GM21576 (cell line): ENCODE results near the gene GAA.

Experiments
- ATAC-seq: cut with Tn5 transposase; IDR thresholded peaks from one replicate; pipeline ENCODE4 v1.9.1; 2021; ENCODE audit warnings: mild to moderate bottlenecking, moderate library complexity; ENCODE audit not compliant: unreplicated experiment

Gene GAA

GRCh38 chr17:80115159-80115558 is 13.8 kb downstream of the GAA start:
- ATAC-seq, result no peak

DNA sequence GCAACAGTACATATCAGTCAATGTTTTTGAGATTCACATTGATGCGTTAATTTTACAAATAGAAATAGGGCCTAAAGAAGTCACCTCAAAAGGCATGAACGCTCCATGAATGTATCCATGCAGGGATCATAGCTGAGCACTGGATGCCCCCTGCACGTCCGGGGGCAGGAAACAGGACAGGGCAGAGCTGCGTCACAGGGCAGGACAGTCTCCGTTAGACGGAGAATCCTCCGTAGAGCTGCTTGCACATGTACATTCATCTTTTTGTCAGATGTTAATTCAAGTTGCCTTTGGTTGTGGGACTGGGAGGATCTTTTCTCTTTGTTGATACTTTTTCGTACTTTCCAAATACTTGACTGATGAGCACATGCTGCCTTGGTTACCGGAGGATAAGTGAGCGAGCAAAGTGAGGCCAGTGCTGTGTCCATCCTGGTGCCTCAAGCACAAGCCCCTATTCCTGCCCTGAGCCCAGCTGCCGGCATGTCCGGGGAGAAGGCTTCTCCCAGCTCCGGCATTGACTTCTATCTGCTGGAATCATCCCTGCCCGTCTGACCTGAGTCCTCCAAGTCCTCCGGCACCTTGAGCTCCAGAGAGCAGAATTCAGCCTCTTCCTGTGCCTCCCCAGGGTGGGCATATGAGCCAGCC is 15.0 kb downstream of the GAA start:
- no peak for ATAC-seq

- ATAC-seq, result no peak
Measured at GRCh38 chr17:80116921-80117380, 15.6 kb downstream of the GAA start.

DNA sequence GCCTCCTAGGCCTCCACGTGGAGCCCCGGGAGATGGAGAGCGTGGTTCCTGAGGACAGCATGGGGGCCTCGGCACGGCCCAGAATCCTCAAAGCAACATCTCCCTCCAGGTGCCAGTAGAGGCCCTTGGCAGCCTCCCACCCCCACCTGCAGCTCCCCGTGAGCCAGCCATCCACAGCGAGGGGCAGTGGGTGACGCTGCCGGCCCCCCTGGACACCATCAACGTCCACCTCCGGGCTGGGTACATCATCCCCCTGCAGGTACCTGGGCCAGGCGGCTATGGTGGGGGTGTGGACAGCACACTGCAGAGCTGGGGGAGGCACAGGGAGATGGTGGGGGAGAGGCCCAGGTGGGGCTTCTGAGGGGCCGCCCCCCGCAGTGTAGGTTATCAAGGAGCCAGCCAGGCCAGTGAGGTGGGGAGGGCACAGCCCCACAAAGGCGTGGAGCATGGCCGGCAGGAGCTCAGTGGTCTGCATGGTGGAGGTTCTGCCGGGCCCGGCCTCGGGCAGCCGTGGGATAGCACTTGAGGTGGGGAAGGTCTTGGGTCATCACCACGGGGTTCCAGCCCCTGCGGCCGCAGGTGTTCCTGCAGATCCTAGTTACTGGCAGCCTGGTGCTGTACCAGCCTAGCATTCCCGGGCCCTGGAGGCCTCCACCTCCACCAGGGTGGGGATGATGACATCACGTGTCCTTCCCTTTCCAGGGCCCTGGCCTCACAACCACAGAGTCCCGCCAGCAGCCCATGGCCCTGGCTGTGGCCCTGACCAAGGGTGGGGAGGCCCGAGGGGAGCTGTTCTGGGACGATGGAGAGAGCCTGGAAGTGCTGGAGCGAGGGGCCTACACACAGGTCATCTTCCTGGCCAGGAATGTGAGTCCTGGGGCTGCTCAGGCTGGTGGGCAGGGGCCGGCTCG is 16.4 kb downstream of the GAA start:
- ATAC-seq, result no peak

- ATAC-seq, result no peak
Measured at GRCh38 chr17:80118601-80119270, 17.4 kb downstream of the GAA start.

- no peak for ATAC-seq
Measured at GRCh38 chr17:80119271-80119791, 17.9 kb downstream of the GAA start.

DNA sequence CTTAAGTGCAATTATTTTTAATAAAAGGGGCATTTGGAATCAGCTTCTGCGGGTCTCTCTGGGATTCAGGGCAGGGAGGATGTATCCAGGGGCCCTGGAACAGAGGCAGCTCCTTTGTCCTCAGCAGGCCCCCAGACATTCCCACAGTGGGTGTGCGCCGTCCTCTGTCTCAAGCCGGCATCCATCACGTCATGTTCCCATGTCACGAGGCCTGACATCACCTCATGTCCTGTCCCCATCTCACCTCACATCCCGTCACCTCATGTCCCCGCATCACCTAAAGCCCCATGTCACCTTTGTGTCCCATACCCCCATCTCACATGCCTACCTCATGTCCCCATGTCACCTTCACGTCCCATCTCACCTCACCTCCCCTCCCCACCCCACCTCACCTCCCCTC is 18.5 kb downstream of the GAA start:
- ATAC-seq, result no peak

DNA sequence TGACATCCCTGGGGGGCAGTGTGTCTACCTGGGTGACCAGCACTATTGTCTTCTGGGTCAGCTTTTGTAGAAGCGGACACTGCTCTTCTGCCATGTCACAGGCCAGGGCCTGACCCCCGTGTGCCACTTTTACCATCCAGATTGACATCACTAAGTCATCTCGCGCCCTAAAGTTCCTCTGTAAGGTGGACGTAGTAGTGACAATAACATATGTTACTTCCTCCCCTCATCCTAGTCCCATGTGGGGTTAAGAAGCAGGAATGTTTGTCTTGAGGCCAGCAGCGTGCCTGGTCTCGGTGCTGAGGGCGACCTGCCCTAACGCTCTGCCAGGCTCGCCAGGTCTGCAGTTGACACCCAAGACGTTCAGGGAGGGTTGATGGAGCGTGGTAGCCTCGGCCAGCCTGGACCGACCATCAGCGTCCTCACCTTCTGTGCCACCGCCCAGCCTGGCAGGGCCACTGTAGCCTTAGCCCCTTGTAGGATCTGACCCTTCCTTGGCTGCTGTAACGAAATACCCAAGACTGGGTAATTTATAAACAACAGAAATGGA is 20.7 kb downstream of the GAA start:
- ATAC-seq, result no peak

- no peak for ATAC-seq
Measured at GRCh38 chr17:80122926-80123505, 21.6 kb downstream of the GAA start.

DNA sequence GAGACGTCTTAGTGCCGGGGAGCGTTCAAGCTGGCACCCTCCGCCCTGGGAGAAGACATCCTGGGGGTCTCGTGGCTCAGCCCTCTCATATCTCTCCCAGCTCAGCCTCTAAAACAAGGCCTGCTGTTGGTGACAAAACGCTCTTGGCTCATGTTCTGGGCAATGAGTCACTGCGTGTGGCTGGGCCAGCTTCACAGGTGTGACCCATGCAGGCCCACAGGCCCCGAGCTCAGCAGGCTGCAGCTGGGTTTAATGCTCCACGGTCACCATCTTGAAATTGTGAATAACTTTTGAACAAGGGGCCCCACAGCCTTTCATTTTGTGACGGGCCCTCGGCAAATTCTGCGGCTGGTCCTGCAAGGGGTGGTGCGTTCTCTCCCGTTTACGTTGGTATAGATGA is 22.4 kb downstream of the GAA start:
- ATAC-seq, result no peak

GRCh38 chr17:80124351-80124981 is 23.1 kb downstream of the GAA start:
- ATAC-seq, result no peak

GRCh38 chr17:80125656-80126448 is 24.5 kb downstream of the GAA start:
- ATAC-seq, result no peak

DNA sequence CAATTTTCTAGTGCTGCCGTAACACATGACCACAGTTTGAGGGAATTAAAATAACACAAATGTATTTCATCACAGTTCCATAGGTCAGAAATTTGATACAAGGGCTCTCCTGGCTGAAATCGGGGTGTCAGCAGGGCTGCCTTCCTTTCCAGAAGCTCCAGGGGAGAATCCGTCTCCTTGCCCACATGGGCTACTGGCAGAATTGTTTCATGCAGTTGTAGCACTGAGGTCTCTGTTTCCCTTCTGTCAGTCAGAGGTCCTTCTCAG is 25.0 kb downstream of the GAA start:
- ATAC-seq, result no peak

- ATAC-seq, result no peak
Measured at GRCh38 chr17:80129006-80129565, 27.7 kb downstream of the GAA start.

GRCh38 chr17:80130992-80131391 is 29.6 kb downstream of the GAA start:
- no peak for ATAC-seq

GRCh38 chr17:80132906-80133625 is 31.7 kb downstream of the GAA start:
- no peak for ATAC-seq

- no peak for ATAC-seq
Measured at GRCh38 chr17:80133626-80133970, 32.2 kb downstream of the GAA start.

- no peak for ATAC-seq
Measured at GRCh38 chr17:80137131-80137530, 35.8 kb downstream of the GAA start.

- no peak for ATAC-seq
Measured at GRCh38 chr17:80138856-80139426, 37.6 kb downstream of the GAA start.
